ENCODE measurements around the gene GCNT3.
A peak's percentile ranks its signal among the peaks of the same experiment; 100 is the strongest.

The GCNT3 gene

DNA sequence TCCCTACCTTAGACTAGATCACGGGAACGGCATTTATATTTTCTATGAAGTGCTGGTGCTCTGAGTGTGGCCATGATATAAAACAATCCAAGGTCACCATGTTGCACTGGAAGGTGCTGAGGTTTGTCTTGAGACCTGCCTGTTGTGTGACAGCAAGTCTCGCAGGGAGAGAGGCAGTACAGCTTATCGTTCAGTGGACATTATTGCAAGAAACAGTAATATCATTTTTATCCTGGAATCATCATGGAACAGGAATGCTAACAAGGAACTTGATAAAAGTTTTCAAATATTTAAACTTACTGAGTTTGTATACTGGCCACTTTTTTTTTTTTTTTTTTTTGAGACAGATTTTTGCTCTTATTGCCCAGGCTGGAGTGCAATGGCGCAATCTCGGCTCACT lies 40.0 kb upstream of the GCNT3 start:
- no peak for DNase-seq (ENCODE audit: low read depth in 2 of 2)
- H3K4me3 ChIP-seq (replicated peaks in 1 of 2; ENCODE audit: low read depth in 2 of 2, low read length in 2 of 2) = no peak overlapping the region
- TF ChIP-seq CTCF (IDR thresholded peaks at IDR 0.05; ENCODE audit: low read depth, low read length) = no peak

DNA sequence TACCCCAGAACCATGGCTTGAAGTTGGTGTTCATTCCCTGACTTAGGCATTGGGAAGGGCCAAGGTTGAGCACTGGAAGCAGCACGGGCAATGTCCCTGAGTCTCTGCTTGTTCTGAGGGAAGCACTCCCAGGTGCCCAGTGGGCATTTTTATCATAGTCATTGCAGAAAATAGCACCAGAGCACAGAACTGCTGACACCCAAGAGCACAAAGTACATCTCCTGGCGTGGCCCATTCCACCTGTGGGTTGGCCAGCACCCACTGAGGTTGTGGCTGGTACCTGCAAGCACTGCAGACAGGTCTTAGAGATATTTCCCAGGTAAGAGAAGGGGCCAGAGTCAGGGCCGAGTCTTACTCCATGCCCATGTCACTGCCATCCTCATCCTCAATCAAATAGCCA lies 28.5 kb upstream of the GCNT3 start:
- no peak overlapping the region for H3K4me3 ChIP-seq (replicated peaks in 1 of 2; ENCODE audit: low read depth in 2 of 2, low read length in 2 of 2)
- TF ChIP-seq CTCF (IDR thresholded peaks at IDR 0.05; ENCODE audit: low read depth, low read length) = no peak
- no peak for DNase-seq (ENCODE audit: low read depth in 2 of 2)

DNA sequence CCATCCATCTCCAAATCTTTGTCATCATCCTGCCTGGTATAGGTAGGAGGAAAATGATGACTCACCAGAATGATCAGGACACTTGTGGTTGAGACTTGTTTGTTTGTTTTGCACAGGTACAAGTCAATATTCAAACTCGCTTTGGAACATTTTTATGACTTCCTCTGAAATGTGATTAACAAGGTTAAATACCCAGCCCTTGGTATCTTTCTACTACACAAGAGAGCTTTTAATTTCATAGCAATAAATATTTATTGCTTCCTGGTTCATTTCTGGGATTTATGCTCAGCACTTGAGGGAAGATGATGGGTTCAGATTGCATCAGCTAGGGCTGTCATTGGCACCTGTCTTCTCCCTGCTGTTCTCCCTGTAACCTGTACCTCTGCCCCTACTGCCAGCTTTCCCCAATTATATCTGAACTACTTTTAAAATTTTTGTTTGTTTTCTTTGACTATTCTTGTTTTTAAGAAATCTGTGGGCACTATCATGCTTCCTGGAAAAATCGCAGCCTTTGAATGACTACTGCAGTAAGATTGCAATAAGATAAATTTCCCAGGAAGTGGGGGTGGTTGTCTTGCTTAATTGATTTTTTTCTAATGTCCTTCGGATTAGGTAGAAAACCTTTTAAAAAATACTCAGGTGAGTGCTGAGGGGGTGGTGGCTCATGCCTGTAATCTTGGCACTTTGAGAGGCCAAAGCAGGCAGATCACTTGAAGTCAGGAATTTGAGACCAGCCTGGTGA lies 24.3 kb upstream of the GCNT3 start:
- no peak overlapping the region for H3K4me3 ChIP-seq (replicated peaks in 1 of 2; ENCODE audit: low read depth in 2 of 2, low read length in 2 of 2)
- DNase-seq (ENCODE audit: low read depth in 2 of 2) = no peak
- TF ChIP-seq CTCF (IDR thresholded peaks at IDR 0.05; ENCODE audit: low read depth, low read length) = no peak

- H3K4me3 ChIP-seq (replicated peaks in 1 of 2; ENCODE audit: low read depth in 2 of 2, low read length in 2 of 2) = no peak overlapping the region
- TF ChIP-seq CTCF (IDR thresholded peaks at IDR 0.05; ENCODE audit: low read depth, low read length) = no peak
- DNase-seq (ENCODE audit: low read depth in 2 of 2) = no peak
These were observed 21.6 kb upstream of the GCNT3 start for GRCh38 chr15:59590027-59590426.

GRCh38 chr15:59591356-59591755 lies 20.2 kb upstream of the GCNT3 start:
- no peak overlapping the region for H3K4me3 ChIP-seq (replicated peaks in 1 of 2; ENCODE audit: low read depth in 2 of 2, low read length in 2 of 2)
- no peak for TF ChIP-seq CTCF (IDR thresholded peaks at IDR 0.05; ENCODE audit: low read depth, low read length)
- no peak for DNase-seq (ENCODE audit: low read depth in 2 of 2)

DNA sequence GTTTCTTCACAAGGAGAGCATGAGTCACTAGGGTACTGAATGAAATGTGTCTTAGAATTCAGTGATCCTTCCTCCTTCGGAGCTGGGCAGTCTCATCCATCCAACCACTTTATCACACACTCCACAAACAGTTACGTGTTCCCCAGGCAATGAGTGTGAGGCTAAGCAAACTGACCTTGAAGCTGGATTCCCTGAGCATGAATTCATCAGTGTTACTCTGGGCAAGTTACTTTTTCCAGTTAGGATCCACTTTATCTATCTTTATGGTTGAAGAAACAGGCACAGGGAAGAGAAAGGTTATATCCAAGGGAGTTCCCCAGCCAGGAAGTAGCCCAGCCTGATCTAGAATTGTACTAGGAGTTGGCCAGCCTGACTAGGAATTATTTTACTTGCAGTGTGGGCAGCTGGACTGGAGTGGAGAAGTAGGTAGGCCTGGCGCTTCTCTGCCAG lies 17.1 kb upstream of the GCNT3 start:
- no peak overlapping the region for H3K4me3 ChIP-seq (replicated peaks in 1 of 2; ENCODE audit: low read depth in 2 of 2, low read length in 2 of 2)
- TF ChIP-seq CTCF (IDR thresholded peaks at IDR 0.05; ENCODE audit: low read depth, low read length) = no peak
- DNase-seq (ENCODE audit: low read depth in 2 of 2) = peak; percentile 64 to 89

DNA sequence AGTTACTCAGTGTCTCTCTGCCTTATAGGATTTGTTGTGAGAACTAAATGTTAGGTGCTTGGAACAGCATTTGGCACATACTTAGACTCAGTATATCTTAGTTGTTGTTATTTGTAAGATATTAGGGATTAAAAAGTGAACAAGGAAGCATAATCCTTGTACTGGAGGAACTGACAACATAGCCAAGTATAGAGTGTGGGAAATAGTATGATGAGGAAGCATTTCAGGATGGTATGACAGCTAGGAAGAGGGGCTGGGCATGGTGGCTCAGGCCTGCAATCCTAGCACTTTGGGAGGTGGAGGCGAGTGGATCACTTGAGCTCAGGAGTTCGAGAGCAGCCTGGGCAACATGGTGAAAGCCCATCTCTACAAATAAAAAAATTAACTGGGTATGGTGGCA lies 16.6 kb upstream of the GCNT3 start:
- DNase-seq (ENCODE audit: low read depth in 2 of 2) = peak in 1 of 2 donors; percentile 3
- no peak overlapping the region for H3K4me3 ChIP-seq (replicated peaks in 1 of 2; ENCODE audit: low read depth in 2 of 2, low read length in 2 of 2)
- no peak for TF ChIP-seq CTCF (IDR thresholded peaks at IDR 0.05; ENCODE audit: low read depth, low read length)
